ENCODE data around the gene FGR.

Gene FGR

DNA sequence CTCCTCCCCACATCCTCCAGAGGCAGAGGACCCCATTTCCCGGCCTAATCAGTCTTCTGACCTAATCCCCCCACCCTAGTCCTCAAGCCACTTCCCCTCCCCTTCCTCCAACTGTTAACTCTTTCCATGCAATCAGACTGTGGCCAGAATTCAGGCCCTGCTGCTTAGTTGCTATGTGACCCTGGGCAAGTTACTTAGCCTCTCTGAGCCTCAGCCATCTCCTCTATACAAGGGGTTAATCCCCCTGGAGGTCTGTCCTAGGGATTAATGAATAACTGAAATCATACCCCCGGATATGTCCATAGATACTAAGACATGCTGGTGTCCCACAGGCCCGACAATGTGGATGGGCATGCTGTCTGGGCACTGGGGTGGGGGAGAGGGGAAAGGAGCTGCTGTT lies 49.3 kb downstream of the FGR start:
- no peak for DNase-seq (ENCODE audit: low spot score)

DNA sequence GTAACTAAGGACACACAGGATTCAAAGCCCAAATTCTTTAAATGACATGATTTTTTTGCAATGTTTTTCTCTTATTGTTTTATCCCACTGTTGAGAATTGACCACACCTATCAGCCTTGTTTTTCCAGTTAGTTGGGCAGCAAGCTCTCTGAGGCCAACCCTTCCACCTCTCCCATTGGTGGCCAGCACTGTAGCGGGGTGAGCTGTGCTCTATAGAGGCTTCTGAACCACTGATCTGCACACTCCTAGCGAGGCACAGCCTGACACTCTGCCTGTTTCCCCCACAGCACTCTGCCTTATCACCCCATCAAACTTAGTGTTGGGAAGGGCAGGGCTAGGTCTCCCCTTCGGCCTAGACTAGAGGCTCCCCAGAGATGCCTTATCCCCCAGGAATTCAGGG lies 50.5 kb downstream of the FGR start:
- no peak for DNase-seq (ENCODE audit: low spot score)

DNA sequence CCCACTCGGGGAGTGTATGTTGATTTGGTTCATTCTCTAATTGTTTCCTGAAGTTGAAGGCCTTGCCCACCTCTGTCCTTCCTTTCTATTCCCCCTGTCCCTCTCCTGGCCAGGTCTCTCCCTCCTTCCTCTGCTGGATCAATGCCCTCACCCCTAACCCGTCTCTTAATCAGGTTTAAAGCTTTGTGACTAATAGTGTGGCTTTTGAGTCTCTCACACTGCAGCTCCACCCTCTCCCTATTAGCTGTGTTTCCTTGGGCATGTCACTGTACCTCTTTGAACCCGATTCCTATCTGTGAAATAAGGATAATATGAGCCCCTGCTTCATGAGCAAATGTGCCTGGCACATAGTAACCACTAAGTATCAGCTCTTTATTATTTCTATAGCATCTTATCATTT lies 51.5 kb downstream of the FGR start:
- no peak for DNase-seq (ENCODE audit: low spot score)

DNA sequence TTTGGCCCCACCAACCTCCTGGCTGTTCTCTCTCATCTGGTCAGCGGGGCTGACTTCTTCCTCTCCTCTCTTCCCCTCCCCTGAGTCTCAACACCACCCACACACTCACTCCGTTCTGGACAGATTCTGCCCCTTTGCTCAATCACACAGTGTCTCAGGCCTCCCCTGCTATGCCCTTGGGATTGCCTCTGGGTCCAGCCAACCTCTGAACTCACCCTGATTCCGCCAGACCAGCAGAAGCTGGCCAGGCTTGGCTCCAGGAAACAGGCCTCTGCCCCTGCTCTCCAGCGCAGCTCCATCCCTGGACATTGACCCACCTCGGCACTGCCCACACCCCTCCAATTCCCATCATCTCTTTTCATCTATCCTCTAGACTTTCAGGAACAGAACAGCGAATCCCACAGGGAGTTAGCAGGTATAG lies 53.2 kb downstream of the FGR start:
- DNase-seq (ENCODE audit: low spot score), result no peak

DNA sequence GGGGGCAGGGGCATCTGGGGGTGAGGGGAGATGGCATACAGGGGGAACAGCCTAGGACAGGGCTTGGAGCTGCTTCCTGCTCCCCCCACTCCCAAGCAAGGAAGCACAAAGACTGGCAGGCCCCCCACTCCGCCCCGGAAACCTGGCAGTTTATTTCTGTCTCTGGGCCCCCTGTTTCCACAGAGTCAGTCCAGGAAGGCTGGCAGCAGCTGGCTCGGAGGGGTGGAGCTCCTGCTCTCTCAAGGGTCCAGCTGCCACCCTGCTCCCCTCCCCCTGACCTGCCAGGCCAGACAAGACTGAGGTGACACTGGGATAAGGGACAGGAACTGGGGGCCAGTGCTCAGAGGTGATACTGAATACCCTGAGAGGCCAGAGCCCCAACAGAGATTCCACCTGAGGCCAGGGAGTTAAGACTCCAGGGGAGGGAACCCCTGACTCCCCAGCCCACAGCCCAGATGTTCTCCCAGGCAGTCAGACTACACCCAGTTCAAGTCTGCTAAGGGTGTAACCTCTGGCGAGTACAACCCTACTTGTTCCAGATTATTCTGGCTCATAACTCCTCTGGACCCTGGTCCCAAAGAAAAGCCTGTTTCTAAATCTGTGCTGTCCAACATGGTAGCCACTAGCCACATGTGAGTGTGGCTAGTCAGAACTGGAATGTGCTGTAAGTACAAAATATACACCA lies 57.3 kb downstream of the FGR start:
- no peak for DNase-seq (ENCODE audit: low spot score)

DNA sequence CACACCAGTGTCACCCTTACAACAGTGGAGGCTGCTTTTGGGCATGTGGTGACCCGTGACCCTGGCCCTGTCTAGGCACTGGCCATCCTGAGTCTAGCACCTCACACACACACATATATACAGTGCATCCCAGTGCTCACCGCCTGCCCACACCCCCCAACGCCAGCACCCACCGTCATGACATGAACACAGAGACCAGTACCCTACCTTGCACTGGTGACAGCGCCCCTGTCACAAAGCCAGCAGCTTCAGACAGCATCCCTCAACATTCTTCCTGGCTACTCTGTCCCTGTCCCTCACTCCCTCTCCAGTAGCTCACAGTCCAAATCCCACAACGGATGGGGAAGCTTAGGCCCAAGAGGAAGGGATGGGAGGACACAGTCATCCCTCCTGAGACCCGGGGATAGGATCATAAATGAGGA lies 58.2 kb downstream of the FGR start:
- DNase-seq (ENCODE audit: low spot score), result no peak

DNA sequence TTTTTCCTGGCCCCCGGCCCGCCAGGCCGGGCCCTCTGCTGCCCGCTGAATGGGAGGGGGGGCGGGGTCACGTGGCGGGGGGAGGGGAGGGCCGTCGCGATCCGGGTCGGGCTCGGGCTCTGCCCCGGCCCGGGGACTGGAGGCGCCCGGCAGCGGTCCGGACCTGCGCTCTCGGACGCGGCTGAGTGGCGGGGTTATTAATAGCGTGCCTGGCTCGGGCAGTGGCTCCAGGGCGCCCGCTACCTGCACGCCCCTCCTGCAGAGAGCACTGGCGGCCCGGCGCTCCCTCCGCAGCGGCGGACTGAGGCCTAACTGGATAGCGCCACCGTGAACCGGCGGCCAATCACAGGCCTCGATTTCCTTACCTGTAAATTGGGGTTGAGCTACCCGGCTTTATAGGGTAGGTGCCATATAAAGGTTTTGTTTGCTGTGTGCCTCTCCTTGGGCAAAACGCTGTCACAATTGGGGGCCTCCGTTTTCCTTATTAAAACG lies 59.1 kb downstream of the FGR start:
- DNase-seq (ENCODE audit: low spot score), result no peak

DNA sequence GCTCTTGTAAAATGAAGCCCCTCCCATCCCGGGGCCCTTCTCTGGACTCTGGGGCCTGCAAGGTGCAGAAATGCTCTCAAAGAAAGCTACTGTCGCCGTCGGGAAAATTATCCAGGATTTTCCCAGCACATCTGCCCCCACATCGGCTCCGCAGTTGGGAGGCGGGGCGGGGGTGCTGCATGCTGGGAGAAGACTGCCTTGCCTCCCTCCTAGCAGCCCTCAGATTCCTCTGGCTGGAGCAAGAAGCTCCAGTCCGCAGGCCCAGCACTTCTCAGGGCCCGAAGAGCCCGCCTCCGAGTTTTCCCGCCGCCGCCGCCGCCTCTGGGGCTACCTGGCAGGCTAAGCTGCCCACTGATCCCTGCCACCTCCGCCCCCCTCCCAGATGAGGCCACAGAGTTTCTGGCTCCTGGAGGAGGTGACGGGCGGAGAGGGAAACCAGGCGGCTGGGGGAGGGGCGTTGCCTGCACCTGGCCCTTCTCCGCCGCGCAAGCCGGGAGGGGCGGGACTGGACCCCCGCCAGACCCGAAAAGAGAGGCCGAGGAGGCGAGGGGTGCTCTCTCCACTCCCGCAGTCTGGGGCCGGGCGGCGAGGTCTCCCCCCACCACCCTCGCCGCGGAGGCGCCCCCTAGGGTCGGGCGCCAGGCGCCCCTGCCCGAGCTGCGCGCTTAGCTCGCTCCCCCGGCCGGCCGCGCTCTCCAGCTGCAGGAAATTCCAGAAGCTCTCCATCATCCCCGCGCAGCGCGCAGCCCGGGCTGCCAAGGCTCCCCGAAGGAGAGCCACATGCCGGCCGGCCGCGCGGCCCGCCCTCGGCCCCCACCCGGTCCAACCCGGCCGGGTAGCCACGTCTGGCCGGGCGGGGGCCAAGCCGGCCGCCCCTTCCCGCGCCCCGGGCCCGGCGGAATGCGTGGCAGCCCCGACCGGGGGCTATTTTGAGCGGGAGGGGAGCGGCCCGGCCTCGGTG lies 59.8 kb downstream of the FGR start:
- DNase-seq (ENCODE audit: low spot score), result no peak

DNA sequence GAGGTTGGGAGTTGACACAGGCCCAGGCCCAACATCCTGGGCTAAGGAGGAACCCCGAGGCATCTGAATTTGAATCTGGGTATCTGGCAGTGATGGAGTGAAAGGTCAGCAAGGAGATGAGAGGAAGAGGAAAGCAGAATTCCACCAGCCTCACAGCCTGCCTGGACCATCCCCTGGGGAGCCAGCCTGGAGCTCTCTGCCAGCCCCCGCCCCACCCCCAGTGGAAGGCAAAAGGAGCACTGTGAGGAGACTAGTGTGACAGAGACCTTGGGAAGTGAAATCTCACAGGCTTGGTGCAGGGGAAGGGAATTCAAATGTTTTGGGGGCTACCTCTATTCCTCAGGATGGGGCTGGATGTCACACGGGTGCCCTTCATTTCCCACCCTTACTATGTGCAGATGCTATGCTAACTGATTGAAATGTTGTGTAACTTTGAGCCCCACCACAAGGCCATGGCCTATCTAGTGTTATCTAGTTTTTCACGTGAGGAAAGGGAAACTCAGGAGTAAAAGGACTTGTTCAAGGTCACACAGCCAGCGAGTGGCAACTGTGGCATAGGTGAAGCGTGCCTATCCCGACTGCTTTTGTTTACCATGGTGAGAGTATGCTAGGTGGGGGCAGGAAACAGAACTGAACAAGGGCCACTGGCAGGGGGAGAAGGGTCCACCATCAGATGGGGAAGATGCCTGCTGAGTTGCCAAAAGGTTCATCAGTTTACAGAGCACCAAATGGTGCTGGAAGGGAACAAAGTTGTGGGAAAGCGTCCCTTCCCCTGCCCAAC lies 60.8 kb downstream of the FGR start:
- no peak for DNase-seq (ENCODE audit: low spot score)

DNA sequence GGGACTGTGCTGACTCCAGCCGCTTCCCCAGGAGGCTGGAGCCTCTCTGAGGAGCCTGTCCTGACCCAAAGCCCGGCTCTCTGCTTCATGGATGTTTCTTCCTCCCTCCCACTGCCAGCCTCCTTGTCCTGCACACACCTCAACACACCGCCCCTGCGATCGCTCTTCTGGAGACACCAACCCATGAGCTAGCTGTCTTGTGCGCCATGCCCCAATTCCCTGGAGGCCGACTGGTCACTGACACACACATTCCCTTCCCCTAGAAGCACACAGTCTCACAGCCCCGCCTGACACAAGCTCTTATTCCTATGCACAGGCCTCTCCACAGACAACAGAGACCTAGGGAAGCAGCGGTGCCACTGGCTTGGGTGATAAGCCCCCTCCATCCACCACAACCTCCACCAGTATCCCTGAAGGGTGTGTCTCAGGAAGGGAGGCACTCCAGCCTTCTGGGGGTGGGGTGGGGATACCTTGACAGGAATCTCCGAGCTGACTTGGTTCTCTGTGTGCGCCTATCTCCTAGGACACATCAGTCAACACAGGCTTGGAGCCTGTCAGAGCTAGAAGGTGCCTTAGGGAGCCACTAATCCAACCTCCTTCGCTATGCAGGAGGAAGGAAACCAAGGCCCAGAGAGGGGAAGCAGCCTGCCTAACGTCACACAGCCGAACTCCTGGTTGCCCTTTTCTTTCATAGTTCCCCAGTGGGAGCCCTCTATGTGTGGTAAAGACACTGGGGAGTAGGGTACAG lies 62.1 kb downstream of the FGR start:
- DNase-seq (ENCODE audit: low spot score), result no peak

DNA sequence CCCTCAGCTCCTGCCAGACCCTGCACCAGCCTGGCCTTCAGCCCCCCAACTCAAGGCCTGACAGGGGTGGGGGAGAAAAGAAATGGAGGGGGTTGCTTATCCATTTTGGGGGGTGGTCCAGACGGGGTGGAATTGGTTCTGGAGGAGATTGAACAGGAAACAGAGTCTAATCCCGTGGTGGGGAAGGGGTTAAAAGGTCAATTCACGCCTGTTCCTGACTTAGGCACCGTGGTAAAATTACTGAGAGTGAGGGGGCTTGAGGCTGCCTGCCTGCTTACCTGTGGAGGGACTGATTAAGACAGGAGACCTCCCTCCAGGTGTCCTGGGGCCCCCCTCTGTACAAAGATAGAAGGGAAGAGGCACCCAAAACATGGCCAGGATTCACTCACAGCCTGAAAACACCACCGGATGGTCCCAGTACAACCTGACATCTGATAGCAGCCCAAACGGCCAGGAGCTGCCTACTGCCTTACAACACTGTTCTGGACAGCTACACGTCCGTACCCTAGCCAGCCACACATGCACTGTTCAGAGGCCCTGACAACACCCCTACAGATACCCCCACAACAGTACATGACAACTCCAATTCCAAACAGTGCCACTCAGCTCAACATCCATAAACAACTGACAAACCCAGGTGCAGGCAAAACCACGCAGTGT lies 62.8 kb downstream of the FGR start:
- DNase-seq (ENCODE audit: low spot score), result no peak

DNA sequence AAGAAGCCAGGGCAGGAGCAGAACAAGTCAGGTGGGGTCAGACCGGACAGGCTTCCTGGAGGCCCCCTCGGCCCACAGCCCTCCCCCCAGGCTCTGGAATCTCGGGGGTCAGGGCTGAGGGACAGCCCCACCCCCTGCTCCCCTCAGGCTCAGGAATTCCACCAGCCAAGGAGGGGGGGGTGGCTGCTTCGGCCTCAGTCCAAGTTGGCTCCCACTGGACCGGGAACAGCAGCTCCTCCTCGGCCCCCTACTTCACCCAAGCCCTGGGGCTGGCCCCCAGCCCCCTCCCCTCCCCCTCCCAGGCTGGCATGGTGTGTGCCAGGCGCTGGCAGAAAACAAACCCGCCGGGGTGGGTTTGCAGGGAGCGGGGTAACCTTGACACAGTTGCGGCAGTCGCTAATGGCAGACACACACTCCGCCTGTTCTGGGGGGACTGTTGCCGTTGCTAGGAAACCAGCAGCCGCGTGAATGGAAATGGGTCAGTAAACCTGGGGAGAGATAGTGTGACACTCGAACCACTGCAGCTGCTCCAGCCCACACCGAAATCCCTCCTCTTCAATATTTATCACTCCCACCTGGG lies 63.5 kb downstream of the FGR start:
- DNase-seq (ENCODE audit: low spot score), result no peak

DNA sequence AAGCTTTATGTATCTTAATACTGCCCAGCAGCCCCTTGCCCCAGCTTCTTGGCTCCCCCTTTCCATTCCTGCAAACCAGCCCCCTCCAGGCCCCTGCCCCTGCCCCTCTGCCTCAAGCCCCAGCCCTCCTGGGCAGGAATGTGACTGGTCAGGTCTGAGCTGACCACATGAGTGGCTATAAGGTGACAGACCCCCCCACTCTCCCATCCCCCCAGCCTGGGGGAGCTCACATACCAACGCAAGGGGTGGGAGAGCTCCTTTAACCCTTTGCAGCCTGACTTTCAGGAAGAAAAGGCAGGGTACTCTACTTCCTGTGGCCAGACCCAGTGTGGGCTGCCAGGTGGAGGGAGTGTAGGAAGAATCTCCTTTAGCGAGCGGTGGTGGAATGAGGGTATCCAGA lies 64.2 kb downstream of the FGR start:
- DNase-seq (ENCODE audit: low spot score), result no peak

DNA sequence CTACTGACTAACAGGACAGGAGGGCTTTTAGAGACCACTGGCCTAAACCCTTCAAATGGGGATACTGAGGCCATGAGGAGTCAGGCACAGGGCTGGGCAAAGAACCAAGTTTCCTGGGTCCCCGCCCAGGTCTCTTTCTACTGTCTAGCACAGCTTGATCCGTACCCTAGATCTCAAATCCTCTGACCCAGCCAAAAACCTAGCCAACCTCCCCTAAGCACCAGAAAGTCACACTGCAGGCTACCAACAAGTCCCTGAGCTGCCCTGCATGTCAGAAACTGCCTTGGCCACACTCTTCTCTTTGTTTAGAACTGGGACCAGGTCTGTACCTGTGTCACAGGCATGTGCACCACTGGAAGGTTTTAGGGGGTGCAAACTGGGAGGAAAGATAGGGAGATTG lies 64.6 kb downstream of the FGR start:
- DNase-seq (ENCODE audit: low spot score), result no peak

DNA sequence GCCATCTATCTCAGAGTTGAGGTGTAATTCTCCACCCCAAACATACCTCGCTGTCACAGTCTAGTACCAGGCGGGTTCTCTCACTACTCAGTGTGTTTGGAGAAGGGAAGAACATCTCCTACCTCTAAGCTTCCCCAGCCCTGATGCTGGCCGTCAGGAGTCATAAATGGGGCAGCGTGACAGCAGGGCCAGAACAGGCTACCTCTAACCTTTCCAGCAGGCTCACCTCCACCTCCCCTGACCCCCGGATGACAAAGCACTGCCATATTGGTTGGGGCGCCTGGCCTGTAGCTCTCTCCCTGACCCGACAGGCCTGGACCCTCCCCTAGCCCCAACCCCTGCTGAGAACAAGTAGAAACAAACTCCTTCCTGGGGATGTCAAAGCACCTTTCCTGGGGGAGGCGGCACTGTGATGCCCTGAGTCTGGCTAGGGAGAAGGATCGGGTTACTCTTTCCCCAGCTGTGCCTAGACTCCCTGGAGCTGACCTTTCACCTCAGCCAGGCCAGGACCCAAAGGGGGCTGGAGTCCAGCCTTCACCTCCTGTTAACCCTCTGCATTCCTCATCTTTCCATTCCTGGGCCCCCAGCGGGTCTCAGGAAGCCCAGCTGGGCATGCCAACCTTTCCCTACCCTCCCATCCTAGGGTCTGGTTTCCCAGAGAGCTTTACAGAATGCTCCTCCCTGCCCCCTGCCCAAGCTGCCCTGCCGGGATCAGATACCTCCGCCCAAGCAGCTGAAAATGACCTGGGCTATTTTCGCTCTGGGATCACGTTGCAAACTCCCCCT lies 65.3 kb downstream of the FGR start:
- DNase-seq (ENCODE audit: low spot score), result no peak

DNA sequence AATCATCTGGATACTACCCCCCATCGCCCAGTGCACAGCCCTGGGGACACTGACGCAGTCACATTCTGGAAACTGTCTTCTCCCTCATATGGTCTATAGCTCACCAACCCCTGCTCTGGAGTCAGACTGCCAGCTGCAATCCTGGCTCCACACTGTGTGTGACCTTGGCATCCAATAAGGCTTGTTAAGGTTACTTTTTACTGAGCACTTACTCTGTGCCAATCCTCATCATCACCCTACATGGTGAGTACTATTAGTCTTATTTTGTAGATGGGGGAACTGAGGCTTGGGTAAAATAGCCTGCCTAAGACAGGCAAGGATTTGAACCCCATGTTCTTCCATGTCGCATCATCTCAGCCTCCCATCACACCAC lies 65.9 kb downstream of the FGR start:
- peak; percentile 22 for DNase-seq (ENCODE audit: low spot score)

DNA sequence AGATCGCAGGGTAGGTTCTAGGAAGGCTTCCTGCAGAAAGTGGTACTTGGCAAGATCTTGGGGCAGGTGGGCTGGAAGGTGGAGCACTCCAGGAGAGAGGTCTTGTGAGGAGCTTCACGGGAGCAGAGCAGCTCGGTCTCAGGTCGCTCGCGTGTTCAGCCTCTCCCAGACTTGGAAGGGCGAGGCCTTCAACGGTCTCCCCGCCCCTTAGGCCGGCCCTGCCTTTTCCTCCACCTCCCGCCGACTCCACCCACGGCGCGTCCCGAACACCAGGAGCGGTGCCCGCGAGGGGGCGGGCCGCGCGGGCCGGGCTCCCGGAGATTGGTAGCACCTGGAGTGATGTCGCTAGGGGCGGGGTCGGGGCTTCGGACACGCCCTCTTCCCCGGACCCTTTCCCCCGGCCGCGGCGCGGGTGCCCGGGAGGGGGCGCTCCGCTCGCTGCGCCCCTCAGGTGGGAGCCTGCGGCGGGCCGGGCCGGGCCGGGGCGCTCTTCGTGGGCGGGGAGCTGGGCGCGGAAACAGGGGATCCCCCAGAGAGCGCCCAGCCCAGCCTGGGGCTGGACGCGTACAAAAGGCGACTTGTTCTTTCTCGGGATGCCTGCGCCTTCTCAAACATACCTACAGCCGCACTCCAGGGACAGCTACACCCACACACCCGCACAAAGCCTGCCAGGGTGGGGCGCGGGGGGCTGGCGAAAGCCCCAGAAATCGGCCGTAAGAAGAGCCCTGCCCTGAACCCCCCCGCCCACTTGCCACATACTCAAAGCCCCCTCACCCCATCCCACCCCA lies 66.5 kb downstream of the FGR start:
- DNase-seq (ENCODE audit: low spot score), result peak; percentile 94

DNA sequence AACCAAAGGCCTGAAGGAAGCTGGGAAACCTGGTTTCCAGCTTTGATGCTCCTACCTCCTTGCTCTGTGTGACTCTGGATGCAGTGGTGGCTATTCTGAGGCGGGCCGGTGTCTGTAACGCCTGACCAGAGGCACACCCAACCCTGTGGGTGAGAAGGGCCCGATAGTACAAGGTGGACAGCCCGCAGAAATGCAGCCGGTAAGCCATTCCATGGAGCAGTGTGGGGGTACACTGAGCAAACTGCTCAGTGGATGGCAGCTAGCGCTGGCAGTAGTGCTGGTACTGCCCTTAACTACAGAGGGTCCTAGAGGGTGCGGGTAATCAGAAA lies 67.0 kb downstream of the FGR start:
- DNase-seq (ENCODE audit: low spot score), result no peak

DNA sequence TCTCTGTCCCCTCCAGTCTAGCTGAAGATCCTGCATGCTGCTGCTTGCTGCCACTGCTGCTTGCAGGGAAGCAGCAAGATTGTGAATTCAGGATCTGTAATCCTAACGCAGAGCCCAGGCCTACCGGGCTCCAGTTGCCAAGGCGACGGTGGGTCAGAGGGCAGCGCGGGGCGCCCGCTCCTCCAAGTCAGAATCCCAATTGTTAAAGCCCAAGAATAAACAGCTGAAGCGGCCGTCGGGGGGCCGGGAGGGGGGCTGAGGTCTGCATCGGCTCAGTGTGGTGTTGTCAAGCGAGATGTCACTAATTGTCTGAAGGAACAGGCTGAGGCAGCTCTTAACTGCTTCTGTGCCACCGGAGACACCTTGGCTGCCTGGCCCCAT lies 67.8 kb downstream of the FGR start:
- no peak for DNase-seq (ENCODE audit: low spot score)

Data from hematopoietic multipotent progenitor cell treated with erythropoietin and hydrocortisone succinate and interleukin-3 and kit ligand, for 17 days (in vitro differentiated cells).